ENCODE data around the gene ARHGAP29.

The ARHGAP29 gene, protein sequence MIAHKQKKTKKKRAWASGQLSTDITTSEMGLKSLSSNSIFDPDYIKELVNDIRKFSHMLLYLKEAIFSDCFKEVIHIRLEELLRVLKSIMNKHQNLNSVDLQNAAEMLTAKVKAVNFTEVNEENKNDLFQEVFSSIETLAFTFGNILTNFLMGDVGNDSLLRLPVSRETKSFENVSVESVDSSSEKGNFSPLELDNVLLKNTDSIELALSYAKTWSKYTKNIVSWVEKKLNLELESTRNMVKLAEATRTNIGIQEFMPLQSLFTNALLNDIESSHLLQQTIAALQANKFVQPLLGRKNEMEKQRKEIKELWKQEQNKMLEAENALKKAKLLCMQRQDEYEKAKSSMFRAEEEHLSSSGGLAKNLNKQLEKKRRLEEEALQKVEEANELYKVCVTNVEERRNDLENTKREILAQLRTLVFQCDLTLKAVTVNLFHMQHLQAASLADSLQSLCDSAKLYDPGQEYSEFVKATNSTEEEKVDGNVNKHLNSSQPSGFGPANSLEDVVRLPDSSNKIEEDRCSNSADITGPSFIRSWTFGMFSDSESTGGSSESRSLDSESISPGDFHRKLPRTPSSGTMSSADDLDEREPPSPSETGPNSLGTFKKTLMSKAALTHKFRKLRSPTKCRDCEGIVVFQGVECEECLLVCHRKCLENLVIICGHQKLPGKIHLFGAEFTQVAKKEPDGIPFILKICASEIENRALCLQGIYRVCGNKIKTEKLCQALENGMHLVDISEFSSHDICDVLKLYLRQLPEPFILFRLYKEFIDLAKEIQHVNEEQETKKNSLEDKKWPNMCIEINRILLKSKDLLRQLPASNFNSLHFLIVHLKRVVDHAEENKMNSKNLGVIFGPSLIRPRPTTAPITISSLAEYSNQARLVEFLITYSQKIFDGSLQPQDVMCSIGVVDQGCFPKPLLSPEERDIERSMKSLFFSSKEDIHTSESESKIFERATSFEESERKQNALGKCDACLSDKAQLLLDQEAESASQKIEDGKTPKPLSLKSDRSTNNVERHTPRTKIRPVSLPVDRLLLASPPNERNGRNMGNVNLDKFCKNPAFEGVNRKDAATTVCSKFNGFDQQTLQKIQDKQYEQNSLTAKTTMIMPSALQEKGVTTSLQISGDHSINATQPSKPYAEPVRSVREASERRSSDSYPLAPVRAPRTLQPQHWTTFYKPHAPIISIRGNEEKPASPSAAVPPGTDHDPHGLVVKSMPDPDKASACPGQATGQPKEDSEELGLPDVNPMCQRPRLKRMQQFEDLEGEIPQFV

DNA sequence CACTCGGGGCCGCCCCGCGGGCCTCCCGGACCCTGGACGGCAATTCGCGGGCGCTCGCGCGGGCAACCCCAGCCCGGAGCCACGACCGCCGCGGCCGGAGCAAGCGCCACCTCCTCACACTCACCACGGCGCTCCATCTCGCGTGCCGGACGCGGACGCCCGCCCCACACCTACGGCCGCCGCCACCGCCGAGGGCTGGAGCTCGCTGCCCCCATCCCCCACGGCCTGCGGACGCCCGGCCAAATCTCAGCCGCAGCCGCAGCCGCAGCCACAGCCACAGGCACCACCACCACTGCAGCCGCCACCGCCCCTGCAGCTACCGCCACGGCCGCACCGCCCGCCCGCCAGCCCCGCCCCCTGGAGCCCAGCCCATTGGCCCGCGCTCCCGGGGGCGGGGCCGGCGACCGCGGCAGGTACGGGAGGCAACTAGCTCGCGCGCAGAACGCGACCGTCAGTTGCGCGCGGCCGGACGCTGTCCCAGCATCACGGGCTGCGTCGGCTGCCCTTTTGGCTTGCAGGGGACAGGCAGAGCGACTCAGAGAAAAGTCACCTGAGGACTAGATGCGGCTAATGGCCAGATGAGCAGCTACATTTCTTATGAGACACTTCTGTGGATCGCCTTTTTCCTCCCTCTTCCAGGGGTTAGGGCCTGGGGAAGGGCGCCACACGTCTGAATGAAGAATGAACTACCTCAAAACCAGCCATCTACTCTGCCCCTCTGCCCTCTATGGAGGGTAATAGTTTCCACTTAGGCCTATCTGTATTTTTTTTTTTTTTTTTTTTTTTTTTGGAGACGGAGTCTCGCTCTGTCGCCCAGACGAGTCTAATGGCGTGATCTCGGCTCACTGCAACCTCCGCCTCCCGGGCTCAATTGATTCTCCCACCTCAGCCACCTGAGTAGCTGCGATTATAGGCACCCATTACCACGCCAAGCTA is at the start of gene ARHGAP29:
ARHGAP29 (minus strand) TSS at position 294 of the 936 bp plus-strand sequence. CDS start 5,973 bp downstream, outside the sequence.
- in situ Hi-C loops (cut with HindIII; ENCODE audit: low sequenced_read_pairs): no loop called here

DNA sequence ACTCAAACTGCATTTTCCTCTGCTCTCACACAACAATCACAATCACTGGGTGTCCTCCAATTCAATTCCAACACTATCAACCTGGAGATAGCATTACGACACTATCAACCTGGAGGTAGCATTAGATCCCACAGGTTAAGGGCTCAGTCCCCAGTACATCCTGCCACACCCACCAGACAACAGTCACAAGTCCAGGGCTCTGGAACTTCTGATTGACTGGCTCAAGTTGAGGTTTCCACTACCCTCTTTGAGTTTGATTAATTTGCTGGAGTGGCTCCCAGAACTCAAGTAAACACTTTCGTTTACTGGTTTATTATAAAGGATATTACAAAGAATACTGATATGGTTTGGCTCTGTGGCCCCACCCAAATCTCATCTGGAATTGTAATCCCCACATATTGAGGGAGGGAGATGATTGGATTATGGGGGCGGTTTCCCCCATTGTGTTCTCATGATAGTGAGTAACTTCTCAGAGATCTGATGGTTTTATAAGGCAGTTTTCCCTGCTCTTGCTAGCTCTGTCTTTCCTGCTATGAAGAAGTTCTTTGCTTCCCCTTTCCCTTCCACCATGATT is 49.6 kb upstream of the ARHGAP29 start:
- in situ Hi-C loops (cut with HindIII; ENCODE audit: low sequenced_read_pairs): no loop called here

DNA sequence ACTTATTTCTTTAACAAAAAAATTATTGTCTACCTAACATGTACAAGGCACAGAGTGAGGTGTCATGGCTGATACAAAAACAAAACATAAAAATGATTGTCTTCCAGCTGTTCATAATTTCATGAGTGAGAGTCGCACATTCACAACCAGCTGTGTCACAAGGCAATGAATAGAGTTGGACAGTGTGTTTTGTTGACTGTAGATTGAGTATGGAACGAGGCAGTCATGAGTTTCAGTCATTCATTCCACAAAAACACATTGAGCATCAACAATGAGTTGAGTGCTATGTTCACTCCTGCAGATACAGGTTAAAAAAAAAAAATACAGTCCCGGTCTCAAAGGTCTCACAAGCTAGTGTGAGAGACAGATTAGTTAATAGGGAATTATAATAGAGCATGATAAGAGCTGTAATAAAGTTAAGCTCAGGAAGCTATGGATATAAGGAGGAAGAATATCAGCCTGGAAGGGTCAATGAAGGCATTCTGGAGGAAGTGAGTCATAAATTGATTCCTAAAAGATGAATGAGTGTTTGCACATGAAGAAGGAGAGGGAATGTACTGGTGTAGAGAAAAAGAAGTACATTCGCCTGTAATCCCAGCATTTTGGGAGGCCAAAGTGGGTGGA is 47.8 kb upstream of the ARHGAP29 start:
- in situ Hi-C loops (cut with HindIII; ENCODE audit: low sequenced_read_pairs): no loop called here

DNA sequence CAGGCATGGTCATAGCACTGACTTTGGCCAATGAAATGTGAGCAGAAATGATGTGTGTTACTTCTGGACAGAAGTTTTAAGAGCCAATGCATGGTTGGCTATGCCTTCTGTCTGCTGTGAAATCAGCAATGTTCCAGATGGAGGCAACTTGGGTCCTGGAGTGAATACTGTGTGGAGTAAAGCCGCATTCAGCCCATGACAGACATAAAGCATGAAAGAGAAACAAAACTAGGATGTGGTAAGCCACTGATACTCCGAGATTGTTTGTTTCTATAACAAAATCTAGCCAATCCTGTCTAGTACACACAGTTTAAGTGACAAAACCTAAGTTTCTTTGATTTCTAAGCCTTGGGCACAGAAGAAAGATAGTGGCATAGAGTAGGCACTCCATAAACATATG is 47.1 kb upstream of the ARHGAP29 start:
- in situ Hi-C loops (cut with HindIII; ENCODE audit: low sequenced_read_pairs): no loop called here

DNA sequence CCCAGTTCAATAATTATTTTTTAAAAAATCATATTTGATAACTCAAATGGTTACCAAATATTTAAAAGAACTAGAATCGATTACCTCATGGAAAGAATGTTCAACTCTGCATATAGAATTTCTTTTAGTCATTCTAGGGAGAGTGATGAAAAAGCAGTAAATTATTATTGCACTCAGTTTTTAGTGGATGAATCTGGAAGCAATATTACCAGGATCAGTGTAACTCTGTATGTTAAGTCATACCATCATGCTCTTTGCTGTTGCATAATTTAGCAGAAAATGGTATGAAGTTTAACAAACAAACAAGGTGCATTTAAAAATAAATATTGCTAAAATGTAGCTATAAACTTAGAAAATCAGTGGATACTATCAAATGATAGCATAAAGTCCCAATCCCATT is 46.1 kb upstream of the ARHGAP29 start:
- in situ Hi-C loops (cut with HindIII; ENCODE audit: low sequenced_read_pairs): no loop called here

DNA sequence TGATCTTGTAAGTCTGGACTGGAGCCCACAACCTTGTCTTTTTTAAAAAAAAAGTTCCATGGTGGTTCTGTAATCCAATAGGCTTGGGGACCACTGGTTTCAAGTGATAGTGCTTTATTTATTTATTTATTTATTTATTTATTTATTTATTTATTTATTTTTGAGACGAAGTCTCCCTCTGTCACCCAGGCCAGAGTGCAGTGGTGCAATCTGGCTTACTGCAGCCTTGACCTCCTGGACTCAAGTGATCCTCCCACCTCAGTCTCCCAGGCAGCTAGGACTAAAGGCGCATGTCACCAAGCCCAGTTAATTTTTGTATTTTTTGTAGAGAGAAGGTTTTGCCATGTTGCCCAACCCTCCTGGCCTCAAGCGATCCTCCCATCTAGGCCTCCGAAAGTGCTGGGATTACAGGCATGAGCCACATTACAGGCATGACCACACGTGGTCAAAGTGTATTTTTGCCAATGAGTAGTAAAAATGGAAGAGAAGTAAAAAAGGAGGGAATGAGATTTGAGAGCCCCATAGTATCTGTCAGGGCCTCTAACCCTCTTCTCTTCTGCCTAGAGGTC is 44.8 kb upstream of the ARHGAP29 start:
- in situ Hi-C loops (cut with HindIII; ENCODE audit: low sequenced_read_pairs): no loop called here

DNA sequence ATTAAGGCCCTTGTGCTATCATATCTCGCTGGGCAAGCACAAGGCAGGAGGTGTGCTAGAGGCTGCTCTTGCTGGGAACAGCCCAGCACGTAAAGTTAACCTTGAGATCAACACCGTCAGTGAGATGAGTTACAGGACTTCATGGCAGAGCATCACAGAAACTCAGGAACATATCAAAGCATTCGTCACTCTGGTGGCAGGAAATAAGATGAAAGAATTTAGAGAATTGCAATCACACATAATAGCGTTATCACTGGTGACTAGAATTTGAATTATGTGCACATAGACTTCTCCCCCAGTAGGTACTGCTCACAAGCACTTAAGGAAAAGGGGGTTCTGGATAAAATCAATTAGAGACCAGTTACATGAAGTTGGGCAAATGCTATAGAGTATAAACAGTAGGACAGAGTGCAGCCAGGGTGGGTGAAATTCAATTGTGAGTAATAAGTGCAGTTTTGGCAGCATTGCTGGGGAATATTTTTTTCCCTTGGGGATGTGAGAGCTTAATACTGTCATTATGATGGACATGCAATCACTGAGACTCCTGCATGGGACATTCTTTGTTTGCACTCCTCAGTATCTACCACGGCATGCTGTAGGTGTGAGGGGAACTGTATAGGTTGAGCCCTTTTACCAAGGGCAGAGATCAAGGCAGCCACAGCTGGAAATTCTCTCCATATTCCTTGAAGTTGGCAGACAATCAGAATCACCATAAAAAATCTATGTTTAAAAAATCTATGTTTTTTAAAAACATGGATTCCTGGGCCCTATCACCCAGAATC is 44.2 kb upstream of the ARHGAP29 start:
- in situ Hi-C loops (cut with HindIII; ENCODE audit: low sequenced_read_pairs): no loop called here

DNA sequence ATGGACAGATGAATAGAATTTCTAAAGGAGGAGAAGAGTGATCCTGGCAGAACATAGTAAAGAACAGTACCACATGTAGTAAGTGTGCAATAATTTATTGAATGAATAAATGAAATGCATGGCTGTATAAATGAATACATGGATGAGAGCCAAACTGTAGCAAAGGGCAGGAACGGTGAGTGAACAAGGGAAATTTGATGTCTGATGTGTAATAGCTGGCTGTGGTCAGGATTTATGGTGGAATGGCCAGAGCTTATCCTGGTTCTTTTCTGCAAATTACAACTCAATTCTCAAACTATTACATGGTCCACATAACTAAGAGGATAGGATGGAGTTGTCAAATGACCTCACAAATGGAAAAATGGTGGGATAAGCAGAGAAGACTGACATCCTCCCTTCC is 43.2 kb upstream of the ARHGAP29 start:
- in situ Hi-C loops (cut with HindIII; ENCODE audit: low sequenced_read_pairs): no loop called here

DNA sequence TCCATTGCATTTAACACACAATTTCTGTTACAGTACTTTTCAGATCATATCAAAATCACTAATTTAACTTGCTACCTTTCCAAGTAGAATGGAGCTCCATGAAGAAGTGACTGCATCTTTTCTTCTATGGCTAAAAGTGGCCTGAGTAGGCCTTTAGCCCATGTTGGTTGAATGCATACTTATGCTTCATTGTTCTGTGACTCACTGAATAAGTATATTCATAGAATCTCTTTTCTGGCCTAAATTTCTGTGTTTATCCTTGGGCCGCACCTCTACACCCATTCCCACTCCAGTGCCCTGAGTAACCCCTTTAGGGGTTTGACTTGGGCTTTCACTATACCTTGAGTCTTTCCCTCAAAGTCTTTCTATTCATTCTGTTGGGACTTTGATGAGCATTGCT is 42.1 kb upstream of the ARHGAP29 start:
- in situ Hi-C loops (cut with HindIII; ENCODE audit: low sequenced_read_pairs): no loop called here

DNA sequence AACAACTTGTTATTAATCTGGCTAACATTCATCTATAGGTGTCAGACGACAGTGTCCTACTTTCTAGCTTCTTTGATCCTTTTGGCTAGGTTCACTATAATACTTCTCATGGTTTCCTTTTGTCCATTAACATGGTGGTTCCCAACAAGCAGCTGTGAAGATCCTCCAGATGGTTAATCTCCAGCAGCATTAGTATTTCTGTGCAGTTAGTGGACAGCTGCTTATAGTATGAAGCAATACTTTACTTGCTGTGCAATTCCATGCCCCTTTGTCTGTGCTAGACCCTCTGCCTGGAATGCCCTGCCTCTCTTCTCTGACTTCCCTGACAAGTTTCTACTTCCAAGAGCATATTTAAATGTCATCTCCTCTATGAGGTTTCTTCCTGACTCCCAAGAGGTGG is 41.7 kb upstream of the ARHGAP29 start:
- in situ Hi-C loops (cut with HindIII; ENCODE audit: low sequenced_read_pairs): no loop called here

DNA sequence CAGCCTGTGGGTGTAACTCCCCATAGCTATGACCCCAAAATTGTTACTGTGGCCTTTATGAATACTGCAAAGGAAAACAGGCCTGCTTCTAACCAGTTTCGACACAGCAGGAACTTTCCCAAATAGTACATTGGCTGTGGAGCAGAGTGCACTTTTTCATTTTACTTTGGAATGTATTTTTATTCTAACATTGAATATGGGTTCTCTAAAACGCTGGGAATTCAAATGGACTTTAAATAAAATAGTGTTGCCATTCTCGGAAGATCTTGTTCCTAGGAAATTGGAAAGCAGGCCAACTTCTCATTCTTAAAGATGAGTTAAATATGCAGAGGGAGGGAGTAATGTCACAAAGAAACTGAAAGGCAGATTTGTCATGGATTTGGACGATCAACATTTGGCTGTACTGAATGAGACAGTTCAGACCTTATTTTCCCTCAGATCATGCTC is 39.6 kb upstream of the ARHGAP29 start:
- in situ Hi-C loops (cut with HindIII; ENCODE audit: low sequenced_read_pairs): no loop called here

DNA sequence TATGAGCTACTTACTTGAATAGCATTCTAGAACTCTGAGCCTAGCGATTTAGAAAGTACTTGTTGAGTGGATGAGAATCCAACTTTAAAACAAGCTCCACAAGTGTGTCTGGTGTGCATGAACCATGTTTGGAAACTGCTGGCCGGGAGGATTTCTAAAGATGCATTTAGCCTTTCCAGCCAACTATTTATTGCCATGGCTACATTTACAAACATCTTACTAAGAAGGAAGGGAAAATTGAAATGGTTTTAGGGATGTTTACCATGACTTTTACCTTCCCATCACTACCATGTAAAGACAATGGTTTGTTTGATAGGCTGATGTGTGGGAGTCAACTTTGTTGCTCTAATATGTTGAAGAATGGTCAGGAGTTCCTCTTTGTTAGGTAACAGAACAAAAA is 37.7 kb upstream of the ARHGAP29 start:
- in situ Hi-C loops (cut with HindIII; ENCODE audit: low sequenced_read_pairs): no loop called here

DNA sequence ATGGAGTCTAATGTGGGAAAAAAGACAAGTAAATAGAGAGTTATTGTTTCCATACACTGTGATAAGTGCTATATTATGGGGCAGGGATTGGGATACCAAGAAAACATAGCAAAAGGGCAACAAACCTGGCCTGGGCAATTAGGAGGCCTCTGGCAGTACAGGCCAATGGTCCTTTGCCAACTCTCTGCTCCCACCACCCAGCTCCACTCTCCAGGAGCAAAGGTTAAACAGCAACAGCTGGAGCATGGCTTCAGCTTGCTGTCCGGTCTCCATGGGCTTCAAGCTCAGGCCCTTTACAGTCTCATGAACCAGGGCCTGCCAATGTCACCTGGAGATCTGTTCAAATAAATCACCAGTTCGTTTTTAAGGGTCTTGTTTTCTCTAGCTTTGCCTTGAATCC is 37.2 kb upstream of the ARHGAP29 start:
- in situ Hi-C loops (cut with HindIII; ENCODE audit: low sequenced_read_pairs): no loop called here

DNA sequence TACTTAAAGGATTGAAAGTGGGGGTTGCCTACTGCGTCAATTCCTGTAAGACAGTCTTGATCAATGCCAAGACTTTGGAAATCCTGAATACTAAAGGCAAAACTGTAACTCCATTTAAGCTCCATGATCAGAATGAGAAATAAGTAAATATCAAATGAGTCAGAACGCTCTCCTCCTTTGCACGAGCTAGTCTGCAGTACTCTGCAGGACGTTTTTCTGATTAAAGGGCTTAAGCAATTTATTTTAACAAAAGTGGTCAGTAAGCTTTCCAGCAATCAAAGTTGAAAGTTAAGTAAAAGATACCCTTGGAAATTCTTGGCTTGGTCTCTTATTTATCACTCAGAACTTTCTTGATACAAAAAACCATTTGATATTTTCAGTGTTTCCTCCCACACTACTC is 35.7 kb upstream of the ARHGAP29 start:
- in situ Hi-C loops (cut with HindIII; ENCODE audit: low sequenced_read_pairs): no loop called here

DNA sequence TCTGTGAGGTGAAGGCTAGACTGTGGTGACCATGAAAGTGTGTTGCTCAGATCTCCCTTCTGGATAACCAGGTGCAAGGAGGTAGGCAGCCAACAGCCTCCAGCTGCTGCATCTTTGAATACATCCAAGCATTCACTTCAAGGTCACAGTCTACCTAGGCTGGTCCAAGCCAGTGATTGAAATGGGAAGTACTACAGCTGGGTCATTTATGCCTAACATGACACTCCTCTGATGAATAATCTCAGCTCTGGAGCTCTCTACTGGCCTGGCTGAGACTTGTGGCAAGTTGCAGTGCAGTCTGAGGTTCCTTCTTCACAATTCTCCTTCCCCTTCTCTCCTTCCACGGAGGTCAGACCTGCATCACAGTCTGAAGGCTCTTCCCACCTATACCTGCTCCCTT is 35.0 kb upstream of the ARHGAP29 start:
- in situ Hi-C loops (cut with HindIII; ENCODE audit: low sequenced_read_pairs): no loop called here

DNA sequence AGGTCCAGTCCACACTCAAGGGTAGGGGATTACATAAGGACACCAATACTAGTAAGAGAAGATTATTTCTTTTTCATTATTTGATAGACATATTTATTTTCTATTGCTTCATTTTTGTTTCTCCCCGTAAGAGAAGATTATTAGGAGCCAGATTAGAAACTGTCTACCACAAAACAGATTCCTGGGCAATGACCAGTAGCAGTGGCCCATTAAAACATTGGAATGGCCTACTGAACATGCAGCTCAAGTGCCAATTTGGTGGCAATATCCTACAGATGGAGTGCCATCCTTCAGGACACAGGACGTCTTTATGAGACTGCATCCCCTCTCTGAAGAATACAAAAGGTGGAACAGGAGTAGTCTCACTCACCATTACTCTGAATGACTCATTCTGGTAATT is 34.0 kb upstream of the ARHGAP29 start:
- in situ Hi-C loops (cut with HindIII; ENCODE audit: low sequenced_read_pairs): no loop called here

DNA sequence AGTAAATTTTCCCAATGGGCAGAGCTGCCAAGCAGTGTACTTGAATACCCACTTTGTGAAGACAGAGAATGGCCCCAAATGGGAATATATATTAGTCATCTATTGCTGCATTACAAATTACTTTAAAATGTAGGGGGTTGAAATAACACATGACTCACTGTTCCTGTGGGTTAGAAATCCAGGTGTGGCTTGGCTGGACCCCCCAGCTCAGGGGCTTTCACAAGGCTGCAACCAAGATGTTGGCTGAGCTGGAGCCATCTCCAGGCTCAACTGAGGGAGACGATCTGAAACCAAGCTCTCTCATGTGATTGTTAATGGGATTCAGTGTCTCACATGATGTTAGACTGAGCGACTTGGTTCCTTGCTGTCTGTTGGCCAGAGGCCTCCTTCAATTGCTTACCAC is 33.4 kb upstream of the ARHGAP29 start:
- in situ Hi-C loops (cut with HindIII; ENCODE audit: low sequenced_read_pairs): no loop called here

DNA sequence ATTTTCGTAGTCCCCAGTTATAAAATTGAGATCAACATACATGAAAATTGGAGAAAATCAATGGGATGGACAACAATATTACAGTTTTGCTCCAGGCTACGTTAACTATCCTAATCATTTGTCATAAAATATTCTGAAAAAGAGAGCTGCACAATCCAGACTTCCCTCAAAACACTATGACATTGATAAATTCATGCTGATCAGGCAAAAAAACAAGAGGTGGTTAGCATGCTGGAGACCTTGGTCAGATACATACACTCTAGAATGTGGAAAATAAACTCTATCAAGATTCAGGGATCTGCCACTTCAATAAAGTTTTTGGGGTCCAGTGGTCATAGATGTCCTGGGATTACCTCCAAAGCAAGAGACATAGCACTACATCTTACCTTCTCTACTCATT is 32.5 kb upstream of the ARHGAP29 start:
- in situ Hi-C loops (cut with HindIII; ENCODE audit: low sequenced_read_pairs): no loop called here

Data from DLD1 (cell line).